ENCODE measurements around the gene CES2.

The CES2 gene

DNA sequence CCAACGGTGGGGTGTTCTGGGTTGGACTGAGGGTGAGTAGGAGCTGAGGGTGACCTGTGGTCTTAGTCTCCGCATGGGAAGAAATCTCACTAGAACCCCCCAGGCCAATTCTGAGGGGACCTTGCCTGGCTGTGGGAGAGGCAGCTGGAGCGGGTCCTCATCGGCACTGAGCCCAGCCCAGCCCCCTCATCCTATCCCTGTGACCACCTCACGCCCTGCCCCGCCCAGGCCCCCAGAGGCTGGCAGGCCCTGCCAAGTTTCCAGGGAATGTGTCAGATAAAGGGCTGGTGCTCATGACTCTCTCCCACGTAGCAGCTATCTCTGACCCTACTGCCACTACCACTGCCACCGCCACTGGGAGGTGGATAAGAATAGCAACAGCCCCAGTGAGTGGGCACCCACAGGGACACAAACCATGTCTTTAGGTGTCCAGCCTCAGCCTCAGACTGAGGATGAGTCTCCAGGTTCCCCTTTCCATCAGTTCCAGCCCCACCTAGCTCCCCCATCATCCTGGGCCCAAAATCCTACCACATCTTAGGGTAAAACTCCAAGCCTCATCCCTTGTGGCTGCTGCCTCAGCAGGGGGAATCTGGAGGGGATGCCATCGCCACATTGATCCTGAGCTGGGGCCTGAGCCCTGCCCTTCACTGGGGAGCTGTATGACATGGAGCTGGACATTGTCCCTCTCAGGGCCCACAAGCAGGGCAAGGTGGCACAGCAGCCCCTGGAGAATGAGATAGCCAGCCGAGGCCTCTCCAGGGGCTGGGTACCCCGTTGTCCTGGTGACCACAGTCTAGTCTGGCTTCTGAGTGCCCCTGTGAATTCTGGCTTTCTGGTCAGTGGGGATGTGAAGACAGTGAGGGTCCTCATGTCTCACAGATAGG lies 31.5 kb upstream of the CES2 start:
- DNase-seq = no peak

DNA sequence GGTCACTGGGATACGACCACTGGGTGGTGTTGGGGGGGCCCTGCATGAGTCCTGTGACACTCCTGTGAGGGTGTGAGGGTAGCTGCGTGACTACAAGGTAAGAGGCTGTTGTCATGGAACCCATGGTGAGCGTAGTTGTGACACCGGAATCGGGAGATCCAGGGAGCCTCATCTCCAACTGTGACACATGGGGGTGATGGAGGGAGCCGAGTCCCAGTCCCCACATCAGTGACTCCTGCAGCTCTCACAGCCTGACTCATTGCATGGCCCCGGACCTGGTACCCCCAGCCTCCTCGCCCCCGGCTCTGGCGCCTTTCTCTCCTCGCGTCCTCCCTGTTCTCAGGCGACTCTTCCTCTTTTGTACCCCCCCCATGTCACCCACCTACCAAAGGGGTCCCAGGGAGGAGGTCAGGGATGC lies 30.9 kb upstream of the CES2 start:
- no peak for DNase-seq

GRCh38 chr16:66904846-66905632 lies 30.3 kb upstream of the CES2 start:
- no peak for DNase-seq

GRCh38 chr16:66905633-66906539 lies 29.4 kb upstream of the CES2 start:
- DNase-seq = no peak

DNA sequence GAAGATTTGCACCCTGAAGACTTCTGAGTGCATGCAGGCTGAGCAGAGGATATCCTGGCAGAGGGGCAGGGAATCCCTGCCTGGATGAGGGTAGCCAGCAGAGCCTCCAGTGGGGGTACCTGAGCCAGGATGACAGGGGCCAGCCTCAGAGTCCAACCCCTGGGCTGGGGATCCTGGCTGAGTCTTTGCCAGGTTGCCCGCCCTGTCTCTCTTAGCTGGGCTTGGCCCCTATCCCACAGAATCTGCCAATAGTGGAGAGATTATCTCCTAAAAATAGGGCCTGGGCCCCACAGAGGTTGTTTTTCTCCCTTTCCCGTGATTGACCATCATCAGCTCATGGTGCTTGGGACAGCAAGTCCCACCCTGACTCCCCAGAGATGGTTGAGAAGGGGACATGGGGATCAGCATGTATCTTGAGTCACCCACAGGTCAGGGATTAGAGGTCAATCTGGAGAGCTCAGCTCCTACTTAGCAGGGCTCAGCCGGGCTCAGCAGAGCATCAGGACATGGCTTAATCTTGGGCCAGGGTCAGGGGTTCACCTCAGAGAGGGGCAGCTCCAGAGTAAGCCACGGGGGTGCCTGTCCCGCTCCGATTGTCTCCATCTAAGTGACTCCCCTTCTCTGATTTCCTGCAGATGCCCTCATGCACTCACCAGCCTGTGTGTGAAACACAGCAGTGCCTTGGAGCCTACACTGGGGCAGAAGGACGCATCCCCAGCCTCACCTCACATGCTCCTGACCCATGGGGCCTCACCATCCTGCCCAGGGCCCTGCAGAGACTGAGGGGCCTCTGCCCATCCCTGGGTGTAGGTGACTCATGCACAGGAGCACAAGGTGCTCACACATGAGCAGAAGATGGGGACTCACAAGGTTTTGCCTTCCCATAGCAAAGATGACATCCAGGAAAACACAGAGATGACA lies 28.1 kb upstream of the CES2 start:
- DNase-seq = no peak

GRCh38 chr16:66908116-66908515 lies 27.2 kb upstream of the CES2 start:
- DNase-seq = no peak

GRCh38 chr16:66908762-66909559 lies 26.4 kb upstream of the CES2 start:
- no peak for DNase-seq

DNA sequence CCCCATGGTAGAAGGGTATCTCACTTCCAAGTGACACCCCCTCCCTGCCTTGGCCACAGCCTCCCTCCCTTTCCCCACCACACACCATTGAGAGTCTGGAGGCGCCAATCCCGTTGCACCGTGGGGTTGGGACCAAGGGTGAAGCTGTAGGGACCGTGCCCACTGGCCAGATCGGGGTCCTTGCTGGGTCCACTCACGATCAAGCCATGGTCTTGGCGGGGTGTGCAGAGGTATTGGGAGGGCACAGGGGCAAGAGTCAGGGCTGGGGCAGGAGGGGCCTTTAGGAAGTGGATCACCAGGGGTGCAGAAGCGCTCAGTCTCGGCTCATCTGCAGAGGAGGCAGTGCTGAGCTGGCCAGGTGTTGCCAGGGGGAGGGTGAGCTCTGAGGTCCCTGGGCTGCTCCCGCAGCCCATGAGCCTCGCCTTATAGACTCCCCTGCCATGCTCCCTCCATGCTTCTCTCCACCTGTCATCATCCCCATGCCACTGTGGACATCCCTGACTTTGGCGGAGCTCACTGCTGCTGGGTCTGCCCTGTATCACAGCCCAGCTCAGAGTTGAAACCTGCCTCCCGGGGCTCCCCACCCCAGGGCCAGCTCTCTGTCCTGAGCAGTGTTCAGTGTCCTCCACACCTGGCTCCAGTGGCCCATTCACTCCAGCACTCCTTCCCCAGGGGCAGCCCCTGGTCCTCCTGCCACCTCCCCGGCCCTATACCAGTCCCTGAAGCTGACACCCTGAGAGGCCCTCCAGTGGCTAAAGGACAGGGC lies 25.0 kb upstream of the CES2 start:
- DNase-seq = no peak

- DNase-seq = no peak
Observed at GRCh38 chr16:66911112-66911511, 24.2 kb upstream of the CES2 start.

DNA sequence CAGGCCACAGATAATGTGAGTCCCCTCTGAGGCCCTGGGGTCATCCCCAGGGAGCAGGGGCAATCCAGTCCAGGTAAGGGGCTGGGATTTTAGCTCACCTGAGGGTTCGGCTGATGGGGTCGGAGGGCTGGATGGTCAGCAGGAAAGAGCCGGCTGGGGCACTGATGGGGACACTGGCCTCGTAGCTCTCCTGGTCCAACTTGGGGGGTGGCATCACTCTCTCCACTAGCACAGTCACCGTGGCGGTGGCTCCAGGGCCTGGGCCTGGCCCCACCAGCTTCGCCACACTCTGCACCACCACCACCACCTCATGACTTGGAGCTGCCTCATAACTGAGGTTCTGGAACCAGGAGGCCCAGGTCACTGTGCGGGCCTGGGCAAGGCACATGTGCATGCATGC lies 23.5 kb upstream of the CES2 start:
- no peak for DNase-seq

GRCh38 chr16:66913081-66913480 lies 22.2 kb upstream of the CES2 start:
- no peak for DNase-seq

DNA sequence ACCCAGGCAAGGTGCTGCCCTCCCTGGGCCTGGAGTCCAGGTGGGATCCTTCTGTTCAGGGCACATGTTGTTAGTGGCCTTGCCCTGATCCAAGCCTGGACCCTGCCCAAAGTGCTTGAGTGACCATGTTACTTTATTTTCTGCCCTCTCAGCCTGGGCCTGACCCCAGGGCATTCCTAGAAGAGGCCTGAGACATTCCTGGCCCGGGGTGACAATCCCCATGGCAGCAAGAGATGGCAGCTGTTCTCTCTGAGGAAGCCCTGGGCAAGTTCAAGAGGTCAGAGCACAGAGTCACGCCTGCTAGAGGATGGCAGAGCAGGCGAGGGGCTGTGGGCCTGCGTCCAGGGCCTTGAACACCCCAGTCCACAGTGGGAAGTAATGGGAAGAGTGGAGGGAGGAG lies 21.6 kb upstream of the CES2 start:
- no peak for DNase-seq

DNA sequence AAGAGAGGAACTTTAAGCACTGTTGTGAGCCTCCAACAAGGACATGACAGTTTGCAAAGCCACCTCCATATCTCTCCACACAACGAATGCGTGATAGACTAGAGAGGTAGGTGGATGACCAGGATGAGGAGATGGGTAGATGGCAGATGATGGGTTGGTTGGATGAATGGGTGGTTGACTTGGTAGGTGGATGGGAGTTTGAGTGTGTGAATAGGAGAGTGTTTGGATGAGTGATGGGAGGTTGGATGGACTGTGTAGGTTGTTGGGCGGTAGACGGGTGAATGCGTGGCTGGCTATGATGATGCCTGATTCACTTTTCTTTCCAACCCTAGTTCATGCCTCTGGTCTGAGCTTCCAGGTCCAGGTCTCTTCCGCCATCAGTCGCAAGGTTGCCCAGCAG lies 20.8 kb upstream of the CES2 start:
- no peak for DNase-seq

DNA sequence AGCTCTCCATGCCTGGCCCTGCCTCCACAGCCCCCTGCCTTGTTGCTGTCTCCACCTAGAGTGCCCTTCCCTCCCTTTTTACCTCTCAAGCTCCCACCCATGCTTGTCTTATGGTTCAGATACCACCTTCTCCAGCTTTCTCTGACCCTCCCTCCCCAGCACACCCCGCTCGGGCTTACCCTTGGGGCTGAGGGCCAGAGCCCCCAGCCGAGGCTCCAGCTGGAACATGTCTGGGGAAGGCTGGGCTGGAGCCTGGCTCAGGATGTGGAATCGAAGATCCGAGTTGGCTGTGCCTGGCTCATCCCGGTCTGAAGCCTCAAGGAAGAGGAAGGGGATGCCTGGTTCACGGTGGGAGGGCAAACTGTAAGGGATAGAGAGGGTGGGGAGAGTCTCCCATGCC lies 20.3 kb upstream of the CES2 start:
- DNase-seq = no peak

- no peak for DNase-seq
Observed at GRCh38 chr16:66916518-66916917, 18.8 kb upstream of the CES2 start.

DNA sequence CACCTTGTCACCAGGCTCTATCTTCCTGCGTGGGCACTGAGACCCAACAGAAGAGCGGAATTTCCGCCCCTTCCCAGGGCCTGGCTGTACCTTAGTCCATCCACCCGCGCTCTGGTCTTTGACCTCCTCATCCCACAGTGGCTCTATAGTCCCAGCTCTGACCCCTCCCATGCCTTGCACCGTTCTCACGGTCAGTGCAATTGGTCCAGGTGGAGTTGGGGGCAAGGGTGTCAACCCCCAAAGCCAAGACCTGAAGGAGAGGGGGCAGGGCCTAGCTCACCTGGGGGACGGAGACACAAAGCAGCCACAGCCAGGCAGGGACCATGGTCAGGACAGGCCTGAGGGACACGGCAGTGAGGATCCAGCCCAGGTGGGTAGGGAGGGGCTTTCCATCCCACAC lies 17.6 kb upstream of the CES2 start:
- no peak for DNase-seq

DNA sequence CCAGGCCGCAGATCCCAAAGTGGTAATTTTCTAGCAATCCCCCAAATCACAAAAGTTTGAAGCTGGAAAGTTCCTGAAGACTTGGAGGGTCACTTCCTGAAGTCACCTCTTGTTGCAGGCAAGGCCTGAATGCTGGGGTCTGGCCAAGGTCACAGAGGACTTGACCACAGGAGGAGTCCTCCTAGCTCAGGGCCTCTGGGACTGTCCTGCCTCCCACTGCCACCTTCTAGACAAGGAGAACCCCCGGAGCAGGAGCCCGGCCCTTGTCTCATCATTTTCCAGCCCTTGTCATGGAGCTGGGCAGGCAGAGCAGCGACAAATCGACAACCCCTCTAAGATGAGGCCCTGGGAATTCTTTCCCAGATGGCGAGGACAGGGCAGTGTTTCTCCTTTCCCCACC lies 17.0 kb upstream of the CES2 start:
- DNase-seq = no peak

- no peak for DNase-seq
Observed at GRCh38 chr16:66918803-66919568, 16.3 kb upstream of the CES2 start, which contains the start of gene CDH16. TSS of gene CDH16 (minus strand) at chr16:66918885. CDS start at chr16:66918065, 820 bp downstream.

- no peak for DNase-seq
Observed at GRCh38 chr16:66919569-66920298, 15.6 kb upstream of the CES2 start.

All from inflammatory macrophage treated with lipopolysaccharide for 4 hours (primary cell).